HEK293 (cell line): ENCODE data around the gene ZNF358.

Source experiments
- CTCF ChIA-PET: fragments of 350-600 bp; formaldehyde crosslinking; extraction: SDS; loops from one replicate; lab custom pipeline; 2021; ENCODE audit warnings: antibody characterized with exemption; lab: Yijun Ruan, JAX
- POLR2A ChIA-PET: fragments of 300-600 bp; formaldehyde crosslinking; extraction: SDS; loops from one replicate; lab custom pipeline; 2020; ENCODE audit warnings: antibody characterized with exemption, inconsistent platforms; lab: Yijun Ruan, JAX
- H3K27ac ChIP-seq: fragments of 200-500 bp; sonication (Bioruptor generic); 2 replicates; pipeline ENCODE4 v1.5.1; 2014; ENCODE audit warnings: low read depth, low read length, control low read depth, inconsistent platforms; ENCODE audit errors: extremely low read depth
- H3K36me3 ChIP-seq, 2 experiments: fragments of 200-500 bp in 1 of 2; sonication (Bioruptor generic) in 1 of 2; 1 replicate in 1 of 2; 2 replicates in 1 of 2; pipeline ENCODE4 v1.5.1; 2014 to 2017; ENCODE audit warnings: inconsistent platforms in 2 of 2, low read length in 2 of 2; ENCODE audit not compliant: control insufficient read depth in 2 of 2, insufficient read depth in 1 of 2
- H3K4me1 ChIP-seq: fragments of 200-500 bp; sonication (Bioruptor generic); 2 replicates; pipeline ENCODE4 v1.5.1; 2014; ENCODE audit warnings: mild to moderate bottlenecking, low read length, inconsistent platforms; ENCODE audit not compliant: control insufficient read depth, insufficient read depth
- H3K4me3 ChIP-seq: 2 replicates; pipeline ENCODE4 v1.5.1; 2011; ENCODE audit warnings: low read depth, mild to moderate bottlenecking, control low read depth, low read length, moderate library complexity
- H3K9me3 ChIP-seq: fragments of 200-500 bp; sonication (Bioruptor generic); 2 replicates; pipeline ENCODE4 v1.5.1; 2014; ENCODE audit warnings: low read depth, low read length, inconsistent platforms; ENCODE audit not compliant: control insufficient read depth, insufficient read depth
- EGR2 ChIP-seq: fragments of 450-650 bp; formaldehyde crosslinking; IDR thresholded peaks from 2 replicates; pipeline ENCODE4 v1.5.1; 2016; ENCODE audit warnings: low read depth, missing biosample characterization, missing genetic modification characterization
- GLIS1 ChIP-seq: fragments of 450-650 bp; formaldehyde crosslinking; IDR thresholded peaks from 2 replicates; pipeline ENCODE4 v1.5.1; 2016; ENCODE audit warnings: missing biosample characterization, missing genetic modification characterization
- IKZF3 ChIP-seq: fragments of 450-650 bp; IDR thresholded peaks from 2 replicates; pipeline ENCODE4 v1.5.0; 2018; ENCODE audit warnings: missing biosample characterization, mild to moderate bottlenecking, missing genetic modification characterization, moderate library complexity
- PRDM10 ChIP-seq: fragments of 450-650 bp; formaldehyde crosslinking; IDR thresholded peaks from 2 replicates; pipeline ENCODE4 v1.5.1; 2016; ENCODE audit warnings: missing biosample characterization, missing genetic modification characterization
- SETDB1 ChIP-seq: IDR thresholded peaks from one replicate; pipeline ENCODE4 v1.6.1; 2017; ENCODE audit warnings: mild to moderate bottlenecking, low read length, moderate library complexity, mixed read lengths; ENCODE audit not compliant: insufficient read length
- ZFP41 ChIP-seq: fragments of 450-650 bp; formaldehyde crosslinking; IDR thresholded peaks from 2 replicates; pipeline ENCODE4 v1.5.1; 2016; ENCODE audit warnings: missing biosample characterization, missing genetic modification characterization, borderline replicate concordance
- ZNF114 ChIP-seq: fragments of 450-650 bp; formaldehyde crosslinking; IDR thresholded peaks from 2 replicates; pipeline ENCODE4 v1.5.0; 2017; ENCODE audit warnings: missing biosample characterization, missing genetic modification characterization
- ZNF146 ChIP-seq: fragments of 450-650 bp; formaldehyde crosslinking; IDR thresholded peaks from 2 replicates; pipeline ENCODE4 v1.5.1; 2016; ENCODE audit warnings: missing biosample characterization, missing genetic modification characterization
- ZNF19 ChIP-seq: fragments of 450-650 bp; formaldehyde crosslinking; IDR thresholded peaks from 2 replicates; pipeline ENCODE4; 2016; ENCODE audit warnings: missing biosample characterization, missing genetic modification characterization, low read depth
- ZNF335 ChIP-seq: fragments of 450-650 bp; formaldehyde crosslinking; conservative IDR thresholded peaks from 2 replicates; pipeline ENCODE4 v1.5.1; 2016; ENCODE audit warnings: missing biosample characterization, missing genetic modification characterization
- ZNF596 ChIP-seq: fragments of 450-650 bp; IDR thresholded peaks from 2 replicates; pipeline ENCODE4 v1.5.0; 2018; ENCODE audit warnings: missing biosample characterization, mild to moderate bottlenecking, missing genetic modification characterization, moderate library complexity
- TF ChIP-seq, protein P1 (sequence below): sonication (generic); formaldehyde crosslinking; IDR thresholded peaks from 2 replicates; pipeline ENCODE4 v1.8.1; 2022; ENCODE audit warnings: mild to moderate bottlenecking, moderate library complexity, missing genetic modification reagents
- TF ChIP-seq, protein P2 (sequence below): fragments of 450-650 bp; formaldehyde crosslinking; IDR thresholded peaks from 2 replicates; pipeline ENCODE4 v1.5.1; 2016; ENCODE audit warnings: missing biosample characterization, missing genetic modification characterization
- TF ChIP-seq, protein P3 (sequence below): fragments of 450-650 bp; formaldehyde crosslinking; IDR thresholded peaks from 2 replicates; pipeline ENCODE4 v1.5.0; 2017; ENCODE audit warnings: missing biosample characterization, missing genetic modification characterization, borderline replicate concordance
- TF ChIP-seq, protein P4 (sequence below): fragments of 450-650 bp; formaldehyde crosslinking; IDR thresholded peaks from 2 replicates; pipeline ENCODE4 v1.5.1; 2016; ENCODE audit warnings: missing biosample characterization, missing genetic modification characterization

The ZNF358 gene

DNA sequence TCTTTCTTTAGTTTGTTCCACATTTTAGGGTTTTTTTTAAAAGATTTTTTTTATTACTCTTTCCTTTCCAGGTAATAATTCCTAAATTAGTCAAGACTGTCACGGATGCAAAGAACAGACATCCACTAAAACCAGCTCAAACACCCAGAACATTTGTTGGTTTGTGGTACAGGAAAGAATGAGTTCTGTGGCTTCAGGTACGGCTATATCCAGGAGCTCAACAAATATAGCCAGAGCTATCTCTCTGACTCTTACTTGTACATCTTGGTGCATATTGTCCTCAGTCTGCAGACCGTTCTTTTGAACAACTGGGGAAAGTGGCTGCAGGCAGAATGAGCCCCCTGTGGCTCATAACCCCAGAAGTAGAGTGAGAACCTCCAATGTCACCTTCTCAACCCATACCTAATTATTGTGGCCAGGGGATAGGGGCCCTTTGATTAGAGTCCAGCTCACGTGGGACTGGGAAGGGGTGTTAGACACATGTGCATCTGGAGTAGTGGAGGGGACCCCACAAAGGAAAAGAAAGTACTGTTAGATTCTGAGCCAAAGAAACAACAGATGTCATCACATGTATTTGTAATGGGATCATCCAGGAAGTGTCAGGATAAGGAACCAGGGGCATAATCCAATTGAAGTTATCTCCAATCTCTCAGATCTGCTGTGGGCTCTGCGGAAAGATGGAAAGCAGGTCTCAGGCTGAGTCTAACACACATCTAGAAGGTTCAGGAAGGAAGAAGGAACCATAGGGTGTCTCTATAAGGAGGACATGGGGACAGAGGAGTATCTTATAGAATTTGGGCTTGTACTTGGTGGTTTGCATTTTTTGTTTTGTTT lies 1.9 kb upstream of the ZNF358 start:
- no peak overlapping the region for H3K4me3 ChIP-seq
- TF ChIP-seq ZNF335 (tag by site-specific recombination): no peak
- TF ChIP-seq ZNF146 (tag by site-specific recombination): no peak
- no peak for TF ChIP-seq EGR2 (tag by site-specific recombination)
- TF ChIP-seq, protein P1, sequence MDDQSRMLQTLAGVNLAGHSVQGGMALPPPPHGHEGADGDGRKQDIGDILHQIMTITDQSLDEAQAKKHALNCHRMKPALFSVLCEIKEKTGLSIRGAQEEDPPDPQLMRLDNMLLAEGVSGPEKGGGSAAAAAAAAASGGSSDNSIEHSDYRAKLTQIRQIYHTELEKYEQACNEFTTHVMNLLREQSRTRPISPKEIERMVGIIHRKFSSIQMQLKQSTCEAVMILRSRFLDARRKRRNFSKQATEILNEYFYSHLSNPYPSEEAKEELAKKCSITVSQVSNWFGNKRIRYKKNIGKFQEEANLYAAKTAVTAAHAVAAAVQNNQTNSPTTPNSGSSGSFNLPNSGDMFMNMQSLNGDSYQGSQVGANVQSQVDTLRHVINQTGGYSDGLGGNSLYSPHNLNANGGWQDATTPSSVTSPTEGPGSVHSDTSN (CRISPR knock-in tag): no peak
- TF ChIP-seq ZNF114: no peak
- no peak for TF ChIP-seq ZNF19 (tag by site-specific recombination)
- TF ChIP-seq, protein P2, sequence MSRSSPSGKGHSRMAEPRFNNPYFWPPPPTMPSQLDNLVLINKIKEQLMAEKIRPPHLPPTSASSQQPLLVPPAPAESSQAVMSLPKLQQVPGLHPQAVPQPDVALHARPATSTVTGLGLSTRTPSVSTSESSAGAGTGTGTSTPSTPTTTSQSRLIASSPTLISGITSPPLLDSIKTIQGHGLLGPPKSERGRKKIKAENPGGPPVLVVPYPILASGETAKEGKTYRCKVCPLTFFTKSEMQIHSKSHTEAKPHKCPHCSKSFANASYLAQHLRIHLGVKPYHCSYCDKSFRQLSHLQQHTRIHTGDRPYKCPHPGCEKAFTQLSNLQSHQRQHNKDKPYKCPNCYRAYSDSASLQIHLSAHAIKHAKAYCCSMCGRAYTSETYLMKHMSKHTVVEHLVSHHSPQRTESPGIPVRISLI (tag by site-specific recombination): no peak
- TF ChIP-seq, protein P3, sequence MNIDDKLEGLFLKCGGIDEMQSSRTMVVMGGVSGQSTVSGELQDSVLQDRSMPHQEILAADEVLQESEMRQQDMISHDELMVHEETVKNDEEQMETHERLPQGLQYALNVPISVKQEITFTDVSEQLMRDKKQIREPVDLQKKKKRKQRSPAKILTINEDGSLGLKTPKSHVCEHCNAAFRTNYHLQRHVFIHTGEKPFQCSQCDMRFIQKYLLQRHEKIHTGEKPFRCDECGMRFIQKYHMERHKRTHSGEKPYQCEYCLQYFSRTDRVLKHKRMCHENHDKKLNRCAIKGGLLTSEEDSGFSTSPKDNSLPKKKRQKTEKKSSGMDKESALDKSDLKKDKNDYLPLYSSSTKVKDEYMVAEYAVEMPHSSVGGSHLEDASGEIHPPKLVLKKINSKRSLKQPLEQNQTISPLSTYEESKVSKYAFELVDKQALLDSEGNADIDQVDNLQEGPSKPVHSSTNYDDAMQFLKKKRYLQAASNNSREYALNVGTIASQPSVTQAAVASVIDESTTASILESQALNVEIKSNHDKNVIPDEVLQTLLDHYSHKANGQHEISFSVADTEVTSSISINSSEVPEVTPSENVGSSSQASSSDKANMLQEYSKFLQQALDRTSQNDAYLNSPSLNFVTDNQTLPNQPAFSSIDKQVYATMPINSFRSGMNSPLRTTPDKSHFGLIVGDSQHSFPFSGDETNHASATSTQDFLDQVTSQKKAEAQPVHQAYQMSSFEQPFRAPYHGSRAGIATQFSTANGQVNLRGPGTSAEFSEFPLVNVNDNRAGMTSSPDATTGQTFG (tag by site-specific recombination): no peak
- TF ChIP-seq, all 188 proteins: peak for 0
- Histone ChIP-seq H3K27ac (no peak overlapping the region), H3K36me3 (no peaks in the 10 kb centered on the region), H3K4me1 (peaks cover 4% of the 10 kb centered on the region), H3K9me3 (no peaks in the 10 kb centered on the region)
- CTCF ChIA-PET: interaction anchor here (0.6 kb wide), 2 partner anchors 395 to 1128 kb away, joined by 3 to 4 read pairs; no protein-coding TSS in a partner anchor
- POLR2A ChIA-PET: no interaction called here

- Histone ChIP-seq H3K27ac (peak overlapping the region; percentile 60; the same call in 1 of the 2 replicates), H3K9me3 (no peaks in the 10 kb centered on the region), H3K4me1 (peaks cover 4% of the 10 kb centered on the region), H3K36me3 (peaks cover 0 to 7% of the 10 kb centered on the region in 2 experiments; a peak in 1 of 3 replicates), H3K4me3 (no peak overlapping the region; the same call in 1 of the 2 replicates)
- ChIA-PET POLR2A (interaction anchor here (0.6 to 1.3 kb wide), 5 partner anchors 9 to 135 kb away, joined by 3 to 5 read pairs (median 4); partner anchors contain the start of gene PNPLA6), CTCF (interaction anchor here (0.6 kb wide), 1 partner anchor 357 kb away, joined by 3 read pairs; no protein-coding TSS in a partner anchor)
- TF ChIP-seq SETDB1 (no peak), GLIS1 (no peak), IKZF3 (tag by site-specific recombination) (0 out of 2 replicates have a peak, but pooled peaks have one; percentile 17), ZNF596 (tag by site-specific recombination) (no peak), PRDM10 (tag by site-specific recombination) (peak; percentile 75), ZNF114 (no peak), ZFP41 (tag by site-specific recombination) (no peak)
- TF ChIP-seq, protein P4, sequence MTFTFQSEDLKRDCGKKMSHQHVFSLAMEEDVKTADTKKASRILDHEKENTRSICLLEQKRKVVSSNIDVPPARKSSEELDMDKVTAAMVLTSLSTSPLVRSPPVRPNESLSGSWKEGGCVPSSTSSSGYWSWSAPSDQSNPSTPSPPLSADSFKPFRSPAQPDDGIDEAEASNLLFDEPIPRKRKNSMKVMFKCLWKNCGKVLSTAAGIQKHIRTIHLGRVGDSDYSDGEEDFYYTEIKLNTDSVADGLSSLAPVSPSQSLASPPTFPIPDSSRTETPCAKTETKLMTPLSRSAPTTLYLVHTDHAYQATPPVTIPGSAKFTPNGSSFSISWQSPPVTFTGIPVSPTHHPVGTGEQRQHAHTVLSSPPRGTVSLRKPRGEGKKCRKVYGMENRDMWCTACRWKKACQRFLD (tag by site-specific recombination): no peak
Measured at GRCh38 chr19:7515110-7515644, 726 bp upstream of the ZNF358 start.
